Transverse colon (tissue), 4 donors: ENCODE data around the gene SCTR. TPM values are rescaled to one million over a fixed set of nuclear protein-coding genes. Genes with fewer than 3 reads are reported as not detected.
A peak's percentile ranks its signal among the peaks of the same experiment; 100 is the strongest.

Experiments
- DNase-seq: peaks from one replicate; pipeline ENCODE4 v3.0.0-alpha.2; 2019
- H3K27ac ChIP-seq, 4 donors: fragments of 200-600 bp; sonication (generic); 2 replicates each; pipeline ENCODE4 v1.5.1; 2016 to 2018; ENCODE audit warnings: inconsistent platforms in 4 of 4
- H3K27me3 ChIP-seq: fragments of 200-600 bp; sonication (generic); 2 replicates; pipeline ENCODE4 v1.5.1; 2017; ENCODE audit warnings: inconsistent platforms
- H3K36me3 ChIP-seq, 4 donors: fragments of 200-600 bp; sonication (generic); 2 replicates each; pipeline ENCODE4 v1.5.1; 2017 to 2019; ENCODE audit warnings: inconsistent platforms in 4 of 4
- H3K4me1 ChIP-seq, 4 donors: fragments of 200-600 bp; sonication (generic); 2 replicates each; pipeline ENCODE4 v1.5.1; 2017 to 2020; ENCODE audit warnings: inconsistent platforms in 4 of 4
- H3K4me3 ChIP-seq, 4 donors: fragments of 200-600 bp; sonication (generic); 1 replicate in 1 of 4; 2 replicates in 3 of 4; pipeline versions ENCODE4 v1.5.1 to v1.6.1; 2017 to 2019; ENCODE audit warnings: inconsistent platforms in 4 of 4
- H3K9me3 ChIP-seq, 2 donors: fragments of 200-600 bp; sonication (generic); 2 replicates each; pipeline ENCODE4 v1.5.1; 2017 to 2019; ENCODE audit warnings: inconsistent platforms in 2 of 2
- EP300 ChIP-seq: sonication (generic); formaldehyde crosslinking; IDR thresholded peaks from one replicate; pipeline ENCODE4 v1.6.1; 2017; ENCODE audit warnings: antibody characterized with exemption, low read depth
- POLR2A ChIP-seq: fragments of 450-650 bp; IDR thresholded peaks from one replicate; pipeline ENCODE4 v1.6.1; 2016; ENCODE audit warnings: antibody characterized with exemption, mild to moderate bottlenecking, moderate library complexity
- POLR2AphosphoS5 ChIP-seq, 3 donors: sonication (generic); formaldehyde crosslinking; IDR thresholded peaks; one replicate each; pipeline ENCODE4 v1.6.1; 2016; ENCODE audit warnings: antibody characterized with exemption in 3 of 3
- WGBS, 2 donors: methylation state at CpG; one replicate each; pipeline ENCODE4 v1.1.5; 2018; ENCODE audit warnings: low coverage in 1 of 2; 5-methylcytosine and 5-hydroxymethylcytosine counted together
- in situ Hi-C, 4 donors: fragments of 200-750 bp; cut with MboI; loops; one replicate each; pipeline versions ENCODE4 v1.15.0 to v1.15.1; 2017; ENCODE audit warnings: low sequenced_read_pairs in 3 of 4, low pct_ligation_motif_present in 1 of 4, low pct_unique_long_range_greater_than_20kb in 1 of 4
- intact Hi-C: fragments of 100-400 bp; cut with DNase I; formaldehyde crosslinking; loops from one replicate; pipeline ENCODE4 v1.15.1; 2023; ENCODE audit warnings: low total_unique reads
- total RNA-seq, 4 donors: library from RNA; depleted of rRNA; stranded (reverse); fragments of >200 nt; gene quantifications; one replicate each; pipeline ENCODE4 v1.1.0, GENCODE V29; 2016
- TF ChIP-seq, protein P1 (sequence below), 5 experiments: fragments of 200-600 bp in 3 of 5; fragments of 450-650 bp in 2 of 5; sonication (generic) in 3 of 5; IDR thresholded peaks; 1 replicate in 2 of 5; 2 replicates in 3 of 5; pipeline ENCODE4 v1.5.1; 2016 to 2017; ENCODE audit warnings: antibody characterized with exemption in 5 of 5, inconsistent platforms in 3 of 5, mild to moderate bottlenecking in 2 of 5, moderate library complexity in 1 of 5

Gene SCTR
- total RNA-seq, 4 donors from 2014 or later: not detected

DNA sequence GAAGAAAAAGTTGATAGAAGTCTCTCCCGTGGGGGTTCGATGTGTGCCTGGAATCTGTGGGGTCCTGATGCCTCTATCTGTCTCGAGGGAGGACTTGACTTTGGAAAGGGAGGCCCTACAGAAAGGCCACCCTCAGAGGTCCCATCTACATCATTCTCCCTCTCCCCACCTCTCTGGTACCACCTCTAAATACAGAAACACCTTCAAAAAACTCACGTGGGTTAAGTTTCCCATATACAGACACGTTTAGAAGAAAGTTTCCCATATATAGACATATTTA is 97.9 kb downstream of the SCTR start:
- no peak for DNase-seq
- intact Hi-C loops (no loop called here), in situ Hi-C loops (no loop called here)
- Histone ChIP-seq H3K27ac (peak overlapping the region; percentile 80 to 88 (median 87)), H3K4me3 (peak overlapping the region in 1 of 4 donors; percentile 25), H3K4me1 (peaks cover 0 to 96% (median 47%) of the 10 kb centered on the region in 4 donors), H3K9me3 (no peaks in the 10 kb centered on the region), H3K27me3 (no peaks in the 10 kb centered on the region), H3K36me3 (no peaks in the 10 kb centered on the region)
- TF ChIP-seq POLR2AphosphoS5 (IDR thresholded peaks at IDR 0.05) (no peak), POLR2A (no peak), EP300 (no peak)
- TF ChIP-seq, protein P1, sequence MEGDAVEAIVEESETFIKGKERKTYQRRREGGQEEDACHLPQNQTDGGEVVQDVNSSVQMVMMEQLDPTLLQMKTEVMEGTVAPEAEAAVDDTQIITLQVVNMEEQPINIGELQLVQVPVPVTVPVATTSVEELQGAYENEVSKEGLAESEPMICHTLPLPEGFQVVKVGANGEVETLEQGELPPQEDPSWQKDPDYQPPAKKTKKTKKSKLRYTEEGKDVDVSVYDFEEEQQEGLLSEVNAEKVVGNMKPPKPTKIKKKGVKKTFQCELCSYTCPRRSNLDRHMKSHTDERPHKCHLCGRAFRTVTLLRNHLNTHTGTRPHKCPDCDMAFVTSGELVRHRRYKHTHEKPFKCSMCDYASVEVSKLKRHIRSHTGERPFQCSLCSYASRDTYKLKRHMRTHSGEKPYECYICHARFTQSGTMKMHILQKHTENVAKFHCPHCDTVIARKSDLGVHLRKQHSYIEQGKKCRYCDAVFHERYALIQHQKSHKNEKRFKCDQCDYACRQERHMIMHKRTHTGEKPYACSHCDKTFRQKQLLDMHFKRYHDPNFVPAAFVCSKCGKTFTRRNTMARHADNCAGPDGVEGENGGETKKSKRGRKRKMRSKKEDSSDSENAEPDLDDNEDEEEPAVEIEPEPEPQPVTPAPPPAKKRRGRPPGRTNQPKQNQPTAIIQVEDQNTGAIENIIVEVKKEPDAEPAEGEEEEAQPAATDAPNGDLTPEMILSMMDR (IDR thresholded peaks at IDR 0.05): no peak
- WGBS, 2 donors: 35 to 38% methylated on average over 2 to 5 of the region's 5 CpGs

DNA sequence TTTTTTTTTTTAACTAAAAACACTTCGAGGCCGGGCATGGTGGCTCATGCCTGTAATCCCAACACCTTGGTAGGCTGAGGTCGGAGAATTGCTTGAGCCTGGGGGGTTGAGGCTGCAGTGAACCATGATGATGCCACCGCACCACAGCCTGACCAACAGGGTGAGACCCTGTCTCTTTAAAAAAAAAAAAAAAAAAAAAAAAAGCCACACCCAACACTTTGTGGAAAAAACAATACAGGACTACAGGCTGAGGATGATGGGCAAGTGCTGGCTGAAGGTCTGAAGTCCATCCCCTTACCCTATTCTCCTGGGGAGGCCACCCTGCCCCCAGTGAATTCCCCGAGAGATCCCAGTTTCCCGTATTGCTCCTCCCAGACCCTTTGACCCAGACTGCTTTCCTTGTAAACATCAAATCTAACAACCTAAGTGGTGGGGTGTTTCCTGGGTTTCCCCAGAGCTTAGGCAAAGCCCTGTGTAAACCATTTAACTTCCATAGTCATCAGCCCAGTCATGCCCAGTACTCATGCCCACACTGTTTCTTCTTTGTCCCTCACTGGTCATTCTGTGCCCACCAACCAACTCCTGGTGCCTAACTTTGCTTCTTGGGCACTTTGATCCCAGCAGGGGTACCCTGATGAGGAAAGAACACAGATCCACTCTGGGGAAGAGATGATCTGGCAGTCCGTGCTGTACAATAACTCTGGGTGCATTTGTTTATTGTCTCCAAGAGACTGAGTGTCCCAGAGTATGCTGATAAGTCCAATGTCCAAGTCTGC is 98.5 kb downstream of the SCTR start:
- DNase-seq: peak; percentile 83
- 51 to 54% methylated on average over 7 of the region's 7 CpGs for WGBS, 2 donors
- TF ChIP-seq POLR2AphosphoS5 (IDR thresholded peaks at IDR 0.05): peak in 2 of 3 donors; percentile 53 to 70
- TF ChIP-seq, protein P1 (IDR thresholded peaks at IDR 0.05): no peak
- TF ChIP-seq EP300: peak; percentile 58
- peak; percentile 53 for TF ChIP-seq POLR2A
- intact Hi-C loops (no loop called here), in situ Hi-C loops (no loop called here)
- H3K9me3 ChIP-seq: no peaks in the 10 kb centered on the region
- no peaks in the 10 kb centered on the region for H3K36me3 ChIP-seq
- H3K27me3 ChIP-seq: no peaks in the 10 kb centered on the region
- H3K4me1 ChIP-seq: peaks cover 0 to 97% (median 44%) of the 10 kb centered on the region in 4 donors
- H3K4me3 ChIP-seq: peak overlapping the region in 1 of 4 donors; percentile 25
- peak overlapping the region; percentile 80 to 88 (median 87) for H3K27ac ChIP-seq

DNA sequence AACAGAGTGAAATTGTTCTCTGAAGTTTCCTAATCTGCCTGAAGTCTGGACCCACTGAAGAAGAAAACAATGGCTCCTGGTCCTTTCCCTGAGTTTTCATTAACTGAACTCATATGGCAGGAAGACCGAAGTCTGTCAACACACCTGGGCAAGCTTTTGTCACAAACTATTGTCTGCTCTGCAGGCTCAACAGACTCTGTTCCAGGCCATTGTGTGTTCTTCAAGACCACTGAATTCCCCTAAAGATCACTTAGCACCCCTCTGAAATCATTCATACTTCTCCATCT is 99.2 kb downstream of the SCTR start:
- no peak overlapping the region for H3K4me3 ChIP-seq
- TF ChIP-seq POLR2AphosphoS5 (IDR thresholded peaks at IDR 0.05) (no peak), POLR2A (no peak), EP300 (no peak)
- TF ChIP-seq, protein P1 (IDR thresholded peaks at IDR 0.05): no peak
- no peak for DNase-seq
- no peaks in the 10 kb centered on the region for H3K9me3 ChIP-seq
- intact Hi-C loops (no loop called here), in situ Hi-C loops (no loop called here)
- WGBS, 2 donors: 79% methylated on average over 1 of the region's 1 CpG; no CpG with 5 or more reads in 1 of the 2 donors
- peaks cover 0 to 97% (median 45%) of the 10 kb centered on the region in 4 donors for H3K4me1 ChIP-seq
- no peaks in the 10 kb centered on the region for H3K36me3 ChIP-seq
- H3K27ac ChIP-seq: peak overlapping the region; percentile 32 to 88 (median 83)
- H3K27me3 ChIP-seq: no peaks in the 10 kb centered on the region

DNA sequence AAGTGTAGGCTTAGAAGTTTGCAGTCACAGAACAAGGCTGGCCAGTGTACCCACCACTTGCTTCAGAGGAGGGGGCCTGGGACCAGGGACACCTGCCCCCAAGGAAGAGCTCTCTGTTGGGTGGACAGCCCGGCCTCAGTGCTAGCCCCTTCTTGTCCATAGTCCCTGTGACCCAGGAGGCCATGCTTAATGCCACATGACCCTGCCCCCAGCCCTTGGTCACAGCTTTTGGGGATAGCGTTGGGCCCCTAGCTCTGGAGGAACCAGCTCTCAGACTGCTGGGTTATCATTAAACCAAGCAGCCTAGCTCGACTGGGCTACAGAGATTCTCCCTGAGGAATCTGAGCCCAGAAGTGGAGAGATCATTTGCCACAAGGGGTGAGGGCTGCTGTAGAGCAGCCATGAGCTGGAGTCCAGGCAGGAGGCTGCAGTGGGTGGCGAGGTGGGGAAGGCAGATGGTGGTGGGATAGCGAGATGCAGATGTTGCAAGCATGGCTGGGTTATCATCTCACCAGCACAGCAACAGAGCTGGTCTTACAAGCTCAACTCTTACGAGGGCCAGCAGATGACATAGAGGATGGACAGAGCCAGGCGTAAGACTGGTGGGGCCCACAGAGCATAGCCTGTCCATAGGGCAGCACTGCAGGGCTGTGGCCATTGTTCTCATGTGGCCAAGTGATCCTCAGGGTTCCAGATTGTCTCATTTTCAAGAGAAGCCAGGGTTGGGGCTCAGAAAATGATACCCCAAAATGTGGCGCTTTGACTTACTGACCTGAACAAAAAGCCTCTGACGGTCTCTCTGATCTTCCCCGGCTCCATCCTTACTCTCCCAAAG is 99.8 kb downstream of the SCTR start:
- Histone ChIP-seq H3K36me3 (no peaks in the 10 kb centered on the region), H3K27me3 (no peaks in the 10 kb centered on the region), H3K27ac (peak overlapping the region; percentile 20 to 86 (median 58)), H3K4me3 (no peak overlapping the region), H3K9me3 (no peaks in the 10 kb centered on the region), H3K4me1 (peaks cover 0 to 96% (median 42%) of the 10 kb centered on the region in 4 donors)
- intact Hi-C loops: no loop called here
- in situ Hi-C loops: loop anchor here in 1 of 4 donors (25.0 kb wide), 1 partner anchor 238 kb away; no protein-coding TSS in a partner anchor
- TF ChIP-seq POLR2AphosphoS5 (IDR thresholded peaks at IDR 0.05) (no peak), EP300 (no peak), POLR2A (no peak)
- WGBS, 2 donors: 90 to 93% methylated on average over 2 to 10 of the region's 10 CpGs
- no peak for DNase-seq
